Measurements from ENCODE around the gene CR1. TPM values are rescaled to one million over a fixed set of nuclear protein-coding genes. Genes with fewer than 3 reads are reported as not detected.

CR1 gene
- total and polyA plus RNA-seq, 2 experiments from 2014 or later, result 0.65 to 0.76 TPM

- TF ChIP-seq ZNF114 (CRISPR knock-in tag; IDR thresholded peaks at IDR 0.05), result no peak
- no peak for TF ChIP-seq REST (IDR thresholded peaks at IDR 0.05; ENCODE audit: unreplicated experiment)
- no peak for TF ChIP-seq EZH2phosphoT487 (IDR thresholded peaks at IDR 0.05; ENCODE audit: unreplicated experiment)
- TF ChIP-seq NANOG (IDR thresholded peaks at IDR 0.05; ENCODE audit: borderline replicate concordance), result no peak
- TF ChIP-seq JUNB (IDR thresholded peaks at IDR 0.05; ENCODE audit: unreplicated experiment), result no peak
Measured at GRCh38 chr1:207461649-207462048, 34.3 kb upstream of the CR1 start (continued).

- Histone ChIP-seq H3K4me2 (no peak overlapping the region), H3K36me3 (ENCODE audit: insufficient read depth) (no peaks in the 10 kb centered on the region), H3K4me1 (ENCODE audit: insufficient read depth) (no peaks in the 10 kb centered on the region), H3K27me3 (ENCODE audit: insufficient read depth) (no peaks in the 10 kb centered on the region), H3K27ac (ENCODE audit: low read depth) (no peak overlapping the region), H3K79me2 (replicated peaks; ENCODE audit: insufficient read depth) (no peaks in the 10 kb centered on the region), H3K4me3 (no peak overlapping the region), H3K9me2 (ENCODE audit: insufficient read depth) (no peaks in the 10 kb centered on the region; the same call in 1 of the 2 replicates), H2AFZ (no peak overlapping the region), H3F3A (replicated peaks; ENCODE audit: low read depth) (no peaks in the 10 kb centered on the region), H4K20me1 (replicated peaks; ENCODE audit: insufficient read depth) (no peaks in the 10 kb centered on the region)
- no peak overlapping the region for H3K4me3 Mint-ChIP-seq
- TF ChIP-seq, protein P1, sequence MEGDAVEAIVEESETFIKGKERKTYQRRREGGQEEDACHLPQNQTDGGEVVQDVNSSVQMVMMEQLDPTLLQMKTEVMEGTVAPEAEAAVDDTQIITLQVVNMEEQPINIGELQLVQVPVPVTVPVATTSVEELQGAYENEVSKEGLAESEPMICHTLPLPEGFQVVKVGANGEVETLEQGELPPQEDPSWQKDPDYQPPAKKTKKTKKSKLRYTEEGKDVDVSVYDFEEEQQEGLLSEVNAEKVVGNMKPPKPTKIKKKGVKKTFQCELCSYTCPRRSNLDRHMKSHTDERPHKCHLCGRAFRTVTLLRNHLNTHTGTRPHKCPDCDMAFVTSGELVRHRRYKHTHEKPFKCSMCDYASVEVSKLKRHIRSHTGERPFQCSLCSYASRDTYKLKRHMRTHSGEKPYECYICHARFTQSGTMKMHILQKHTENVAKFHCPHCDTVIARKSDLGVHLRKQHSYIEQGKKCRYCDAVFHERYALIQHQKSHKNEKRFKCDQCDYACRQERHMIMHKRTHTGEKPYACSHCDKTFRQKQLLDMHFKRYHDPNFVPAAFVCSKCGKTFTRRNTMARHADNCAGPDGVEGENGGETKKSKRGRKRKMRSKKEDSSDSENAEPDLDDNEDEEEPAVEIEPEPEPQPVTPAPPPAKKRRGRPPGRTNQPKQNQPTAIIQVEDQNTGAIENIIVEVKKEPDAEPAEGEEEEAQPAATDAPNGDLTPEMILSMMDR (conservative IDR thresholded peaks at IDR 0.05; ENCODE audit: low read depth in 2 of 2), result no peak
- TF ChIP-seq JUNB (IDR thresholded peaks at IDR 0.05; ENCODE audit: unreplicated experiment) (no peak), STAT1 (IDR thresholded peaks at IDR 0.05; ENCODE audit: unreplicated experiment) (no peak), POLR2AphosphoS5 (IDR thresholded peaks at IDR 0.05; ENCODE audit: low read depth) (no peak), EZH2 (IDR thresholded peaks at IDR 0.05; ENCODE audit: low read depth, unreplicated experiment) (no peak), CREB1 (CRISPR knock-in tag; IDR thresholded peaks at IDR 0.05; ENCODE audit: low read depth) (no peak), ZNF331 (CRISPR knock-in tag; IDR thresholded peaks at IDR 0.05; ENCODE audit: low read depth) (no peak)
- no peak overlapping the region for H3K27ac Mint-ChIP-seq
- no peaks in the 10 kb centered on the region for H3K27me3 Mint-ChIP-seq (ENCODE audit: insufficient read depth, low read depth, poor library complexity)
- H3K9me3 Mint-ChIP-seq, result no peaks in the 10 kb centered on the region
- no peak for DNase-seq (ENCODE audit: low spot score)
- H3K36me3 Mint-ChIP-seq (ENCODE audit: low read depth), result no peaks in the 10 kb centered on the region
- no peak for ATAC-seq
- no peaks in the 10 kb centered on the region for H3K4me1 Mint-ChIP-seq
Measured at GRCh38 chr1:207462535-207462934, 33.4 kb upstream of the CR1 start.

Measured in GM23338 (cell line).